Measurements from ENCODE around the gene LPP.

GRCh38 chr3:188901671-188902287, 747.8 kb downstream of the LPP start:
- TF ChIP-seq CTCF (IDR thresholded peaks at IDR 0.05; ENCODE audit: low read depth, low read length, poor library complexity, severe bottlenecking) (no peak), EZH2phosphoT487 (IDR thresholded peaks at IDR 0.05; ENCODE audit: borderline replicate concordance, low read length) (no peak)
